Mucosa of stomach (tissue), 1 donor: ENCODE results near the gene ERC2.

ENCODE experiments used
- H3K27me3 ChIP-seq: one replicate; pipeline ENCODE4 v1.7.0; 2013; ENCODE audit warnings: mild to moderate bottlenecking, low read length; ENCODE audit not compliant: control insufficient read depth, insufficient read depth
- H3K36me3 ChIP-seq: one replicate; pipeline ENCODE4 v1.7.0; 2013; ENCODE audit warnings: low read length; ENCODE audit not compliant: control insufficient read depth, insufficient read depth
- H3K4me1 ChIP-seq: one replicate; pipeline ENCODE4 v1.7.0; 2013; ENCODE audit warnings: mild to moderate bottlenecking, low read length; ENCODE audit not compliant: control insufficient read depth, insufficient read depth
- H3K4me3 ChIP-seq: one replicate; pipeline ENCODE4 v1.7.0; 2013; ENCODE audit warnings: low read length
- H3K9ac ChIP-seq: one replicate; pipeline ENCODE4 v1.7.0; 2013; ENCODE audit warnings: mild to moderate bottlenecking, low read length, moderate library complexity
- H3K9me3 ChIP-seq: one replicate; pipeline ENCODE4 v1.7.0; 2013; ENCODE audit warnings: mild to moderate bottlenecking, low read length, moderate library complexity; ENCODE audit not compliant: control insufficient read depth
- donor health status: Pancreatic carcinoma.

The ERC2 gene

DNA sequence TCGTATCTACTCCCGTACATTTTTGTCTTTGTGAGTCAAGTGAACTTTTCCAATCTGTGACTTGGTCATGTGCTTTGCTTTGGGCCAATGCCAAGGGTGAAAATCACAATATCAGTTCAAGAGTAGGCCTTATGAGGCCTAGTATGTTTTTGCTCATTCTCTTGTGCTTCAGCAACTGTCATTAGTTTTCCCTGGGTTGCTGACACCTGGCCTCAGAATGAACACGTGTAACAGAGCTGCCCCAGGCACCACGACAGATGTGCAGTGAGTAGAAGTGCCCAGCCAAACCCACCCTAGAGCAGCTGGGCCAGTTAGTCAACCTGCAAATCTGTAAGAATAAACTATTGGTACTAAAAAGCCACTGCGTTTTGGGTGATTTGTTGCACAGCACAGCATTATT, 520.9 kb downstream of the ERC2 start:
- Histone ChIP-seq H3K27me3 (no peaks in the 10 kb centered on the region), H3K36me3 (no peaks in the 10 kb centered on the region), H3K4me3 (no peak overlapping the region), H3K4me1 (no peaks in the 10 kb centered on the region), H3K9ac (no peak overlapping the region), H3K9me3 (no peaks in the 10 kb centered on the region)

DNA sequence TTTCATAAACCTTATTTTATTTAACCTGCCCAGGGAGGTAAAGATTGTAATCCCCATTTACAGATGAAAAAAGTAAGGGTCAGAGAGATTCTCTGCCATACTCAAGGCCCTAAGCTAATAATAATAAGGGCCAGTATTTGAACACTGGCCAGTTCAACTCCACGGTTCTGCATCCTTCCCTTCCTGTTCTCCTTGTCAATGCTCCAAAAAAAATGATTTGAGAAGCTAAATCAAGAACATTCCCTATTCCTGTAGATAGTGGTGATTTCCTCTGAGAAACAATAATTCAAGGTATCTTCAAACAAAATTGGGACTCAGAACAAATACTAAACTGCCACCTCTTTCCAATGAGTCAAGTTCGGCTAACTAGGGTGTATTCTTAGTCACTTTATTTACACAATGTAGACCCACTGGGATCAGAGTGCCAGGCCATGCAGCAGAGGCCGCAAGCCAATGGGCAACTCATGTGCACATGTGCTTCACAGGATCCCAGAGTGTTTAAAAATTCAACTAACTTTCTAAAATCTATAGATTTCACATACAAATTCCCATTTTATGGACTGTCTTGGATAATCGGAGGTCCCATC, 521.6 kb downstream of the ERC2 start:
- no peaks in the 10 kb centered on the region for H3K9me3 ChIP-seq
- H3K4me3 ChIP-seq: no peak overlapping the region
- no peaks in the 10 kb centered on the region for H3K36me3 ChIP-seq
- no peak overlapping the region for H3K9ac ChIP-seq
- no peaks in the 10 kb centered on the region for H3K4me1 ChIP-seq
- no peaks in the 10 kb centered on the region for H3K27me3 ChIP-seq

DNA sequence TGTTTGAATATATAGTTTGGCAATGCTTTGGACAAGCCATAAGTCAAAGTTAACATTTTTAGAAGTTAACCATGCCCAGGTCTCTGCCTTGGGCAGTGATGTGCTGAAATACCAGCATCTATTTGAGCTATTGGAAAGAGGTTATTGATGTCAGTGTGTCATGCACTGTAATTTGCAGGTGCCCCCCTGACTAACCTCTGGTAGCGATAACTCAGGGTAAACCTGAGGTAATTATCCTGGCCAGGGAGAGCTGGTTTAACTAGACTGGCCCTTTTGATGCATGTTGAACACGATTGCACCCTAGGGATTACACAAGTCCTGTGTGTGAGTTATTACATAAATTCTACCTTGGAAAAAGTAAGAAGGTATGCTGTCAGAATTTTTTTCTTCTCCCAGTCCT, 525.4 kb downstream of the ERC2 start:
- no peaks in the 10 kb centered on the region for H3K36me3 ChIP-seq
- no peak overlapping the region for H3K4me3 ChIP-seq
- no peak overlapping the region for H3K9ac ChIP-seq
- no peaks in the 10 kb centered on the region for H3K9me3 ChIP-seq
- no peaks in the 10 kb centered on the region for H3K27me3 ChIP-seq
- no peaks in the 10 kb centered on the region for H3K4me1 ChIP-seq

DNA sequence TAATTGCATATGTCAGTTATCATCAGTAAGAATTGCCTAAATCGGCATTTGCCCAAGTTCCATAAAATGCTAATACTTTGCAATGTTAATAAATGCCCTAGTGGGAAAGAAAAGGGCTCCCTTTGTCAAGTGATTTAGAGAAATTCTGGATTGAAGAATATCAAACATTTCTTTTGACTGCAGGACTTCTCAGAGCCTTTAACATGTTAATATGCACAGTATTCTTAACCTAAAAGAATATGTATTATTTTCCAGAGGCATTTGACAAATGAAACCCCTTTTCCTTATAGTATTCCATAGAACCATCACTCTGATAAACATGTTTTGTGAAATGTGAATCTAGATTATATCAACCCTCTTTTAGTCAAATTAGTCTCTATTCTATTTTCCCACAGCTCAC, 529.0 kb downstream of the ERC2 start:
- H3K36me3 ChIP-seq: no peaks in the 10 kb centered on the region
- H3K27me3 ChIP-seq: no peaks in the 10 kb centered on the region
- no peak overlapping the region for H3K9ac ChIP-seq
- no peak overlapping the region for H3K4me3 ChIP-seq
- peaks cover 6% of the 10 kb centered on the region for H3K4me1 ChIP-seq
- no peaks in the 10 kb centered on the region for H3K9me3 ChIP-seq

DNA sequence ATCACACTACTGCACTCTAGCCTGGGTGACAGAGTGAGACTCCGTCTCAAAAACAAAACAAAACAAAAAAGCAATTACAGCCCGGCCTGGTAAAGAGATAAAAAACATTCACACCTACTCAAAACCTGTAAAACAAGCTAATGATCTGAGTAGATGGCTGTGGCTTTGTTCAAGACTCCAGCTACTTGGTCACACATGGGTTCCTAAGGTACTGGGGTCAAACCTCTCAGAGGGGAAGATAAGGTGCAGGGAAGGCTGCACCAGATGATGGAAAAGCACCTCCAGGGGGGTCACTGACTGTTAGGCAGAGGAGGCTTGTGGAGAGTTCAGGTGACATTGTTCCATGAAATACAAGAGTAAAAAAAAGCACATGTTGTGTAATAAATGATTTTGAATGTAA, 531.0 kb downstream of the ERC2 start:
- no peak overlapping the region for H3K4me3 ChIP-seq
- H3K9ac ChIP-seq: no peak overlapping the region
- peaks cover 6% of the 10 kb centered on the region for H3K4me1 ChIP-seq
- H3K36me3 ChIP-seq: no peaks in the 10 kb centered on the region
- H3K9me3 ChIP-seq: no peaks in the 10 kb centered on the region
- H3K27me3 ChIP-seq: no peaks in the 10 kb centered on the region

DNA sequence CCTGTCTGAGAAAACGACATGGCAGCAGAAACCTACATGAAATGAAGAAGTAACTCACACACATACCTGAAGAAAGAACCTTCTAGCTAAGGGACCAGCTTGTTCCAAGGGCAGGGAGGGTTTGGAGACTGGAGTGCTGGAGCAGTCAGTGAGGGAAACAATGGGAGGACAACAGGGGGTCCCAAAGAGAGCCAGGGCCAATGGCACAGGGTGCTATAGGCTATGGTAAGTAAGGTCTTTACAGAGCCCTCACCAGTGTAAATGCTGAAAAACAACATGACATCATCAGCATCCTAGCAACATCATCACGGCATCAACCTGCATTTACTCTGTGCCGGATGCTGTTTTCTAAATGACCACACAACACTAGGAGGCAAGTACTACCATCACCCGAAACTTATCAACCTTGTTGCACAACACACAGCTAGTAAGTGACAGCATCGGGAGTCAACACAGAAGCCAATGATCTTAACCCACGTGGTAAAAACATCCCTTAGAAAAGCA, 531.7 kb downstream of the ERC2 start:
- H3K27me3 ChIP-seq: no peaks in the 10 kb centered on the region
- no peak overlapping the region for H3K9ac ChIP-seq
- no peaks in the 10 kb centered on the region for H3K36me3 ChIP-seq
- peaks cover 6% of the 10 kb centered on the region for H3K4me1 ChIP-seq
- H3K4me3 ChIP-seq: no peak overlapping the region
- H3K9me3 ChIP-seq: no peaks in the 10 kb centered on the region

DNA sequence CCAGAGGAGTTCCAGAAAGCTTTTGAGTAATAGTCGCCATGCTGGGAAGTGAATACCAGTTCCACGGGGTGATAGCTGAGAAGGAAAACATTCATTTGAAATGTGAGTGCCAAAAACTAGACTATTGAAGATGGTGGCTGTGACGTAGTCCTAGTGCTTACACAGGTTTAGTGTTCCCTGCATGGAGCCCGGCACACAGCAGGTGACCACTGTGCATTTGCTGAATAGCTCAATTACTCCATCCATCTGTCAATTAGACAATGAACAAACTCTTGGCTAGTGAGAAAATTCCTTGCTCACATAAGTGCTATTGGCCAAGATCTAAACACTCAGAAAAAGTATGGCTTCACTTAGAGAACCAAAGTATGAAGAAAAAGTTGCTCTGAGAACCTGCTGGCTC, 533.0 kb downstream of the ERC2 start:
- Histone ChIP-seq H3K4me3 (no peak overlapping the region), H3K36me3 (no peaks in the 10 kb centered on the region), H3K9ac (no peak overlapping the region), H3K9me3 (no peaks in the 10 kb centered on the region), H3K4me1 (peaks cover 6% of the 10 kb centered on the region), H3K27me3 (no peaks in the 10 kb centered on the region)

DNA sequence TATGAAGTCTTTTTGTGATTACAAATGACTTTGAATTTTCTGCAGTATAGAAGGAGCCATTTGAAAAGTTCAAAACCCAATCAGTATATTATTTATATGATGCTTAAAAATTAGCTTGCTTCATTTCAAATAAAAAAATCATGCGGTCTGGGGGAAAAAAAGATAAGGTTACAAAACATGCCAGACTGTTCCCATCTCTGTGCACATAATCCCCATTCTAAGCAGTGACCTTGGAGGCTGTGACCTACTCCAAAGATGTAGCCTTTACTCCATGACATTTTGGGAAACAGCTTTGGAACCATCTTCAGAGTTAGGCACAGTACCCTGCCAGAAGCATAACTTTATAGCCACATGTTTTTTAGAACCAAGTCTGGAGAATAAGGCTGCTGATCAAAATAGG, 533.5 kb downstream of the ERC2 start:
- Histone ChIP-seq H3K4me1 (peaks cover 6% of the 10 kb centered on the region), H3K9me3 (no peaks in the 10 kb centered on the region), H3K27me3 (no peaks in the 10 kb centered on the region), H3K9ac (no peak overlapping the region), H3K36me3 (no peaks in the 10 kb centered on the region), H3K4me3 (no peak overlapping the region)

DNA sequence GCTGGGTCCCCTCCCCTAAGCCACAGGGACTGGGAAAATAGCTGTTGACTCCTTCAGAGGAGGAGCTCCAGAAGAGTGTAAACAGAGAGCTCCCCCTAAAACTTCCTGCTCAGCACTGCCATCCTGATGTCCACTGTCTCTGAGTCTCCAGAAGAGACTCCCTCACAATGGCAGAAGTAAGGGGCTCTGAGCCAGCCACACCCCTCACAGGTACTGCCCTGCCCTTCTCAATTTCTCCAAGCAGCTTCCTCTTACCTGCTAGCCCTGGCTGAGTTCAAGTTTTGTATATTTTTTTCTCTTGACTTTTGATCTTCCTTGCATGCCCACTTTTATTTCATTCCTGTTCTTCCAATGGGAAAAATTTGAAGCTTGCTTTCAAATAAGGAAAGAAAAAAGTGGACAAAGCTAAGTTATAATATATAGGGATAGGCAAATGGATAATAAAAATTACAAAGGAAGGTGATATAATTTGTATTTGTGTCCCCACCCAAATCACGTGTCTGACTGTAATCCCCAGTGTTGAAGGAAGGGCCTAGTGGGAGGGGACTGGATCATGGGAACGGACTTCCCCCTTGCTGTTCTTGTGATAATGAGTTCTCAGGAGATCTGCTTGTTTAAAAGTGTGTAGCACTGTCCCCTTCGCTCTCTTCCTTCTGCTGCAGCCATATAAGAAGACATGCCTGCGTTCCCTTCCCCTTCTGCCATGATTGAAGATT, 539.0 kb downstream of the ERC2 start:
- Histone ChIP-seq H3K27me3 (no peaks in the 10 kb centered on the region), H3K9me3 (no peaks in the 10 kb centered on the region), H3K9ac (no peak overlapping the region), H3K4me3 (no peak overlapping the region), H3K36me3 (no peaks in the 10 kb centered on the region), H3K4me1 (no peaks in the 10 kb centered on the region)

DNA sequence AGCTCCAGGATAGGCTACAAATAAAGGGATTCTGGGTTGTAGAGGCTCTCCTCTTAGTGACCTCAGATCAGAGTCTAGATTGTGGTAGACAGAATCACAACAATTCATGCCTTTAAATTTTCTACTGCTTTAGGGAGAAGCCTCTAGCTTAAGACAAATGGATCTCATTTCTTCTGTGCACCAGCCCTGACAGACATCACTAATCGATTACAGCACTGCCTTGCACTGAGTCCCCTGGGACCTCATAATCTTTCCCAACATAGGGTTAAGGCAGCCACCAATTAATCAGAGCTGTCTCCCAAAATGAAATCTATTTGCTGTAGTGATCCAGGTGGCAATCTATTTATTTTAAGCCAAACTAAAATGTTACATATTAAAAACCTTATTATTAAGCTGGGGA, 544.6 kb downstream of the ERC2 start:
- Histone ChIP-seq H3K36me3 (no peaks in the 10 kb centered on the region), H3K4me1 (no peaks in the 10 kb centered on the region), H3K9ac (no peak overlapping the region), H3K27me3 (no peaks in the 10 kb centered on the region), H3K9me3 (no peaks in the 10 kb centered on the region), H3K4me3 (no peak overlapping the region)

DNA sequence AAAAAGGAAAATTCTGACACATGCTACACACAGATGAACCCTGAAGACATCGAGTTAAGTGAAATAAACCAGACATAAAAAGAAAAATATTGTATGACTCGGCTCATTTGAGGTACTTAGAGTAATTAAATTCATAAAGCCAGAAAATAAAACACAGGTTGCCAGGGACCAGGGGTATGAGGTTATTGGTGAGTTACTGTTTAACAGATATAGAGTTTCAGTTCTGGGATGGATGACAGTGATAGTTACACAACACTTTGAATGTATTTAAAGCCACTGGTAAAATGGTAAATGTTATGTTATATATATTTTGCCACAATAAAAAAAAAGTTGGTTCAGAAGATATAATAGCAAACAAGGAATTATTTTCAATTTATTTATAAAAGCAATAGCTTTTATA, 545.1 kb downstream of the ERC2 start:
- Histone ChIP-seq H3K9ac (no peak overlapping the region), H3K9me3 (no peaks in the 10 kb centered on the region), H3K4me1 (no peaks in the 10 kb centered on the region)

DNA sequence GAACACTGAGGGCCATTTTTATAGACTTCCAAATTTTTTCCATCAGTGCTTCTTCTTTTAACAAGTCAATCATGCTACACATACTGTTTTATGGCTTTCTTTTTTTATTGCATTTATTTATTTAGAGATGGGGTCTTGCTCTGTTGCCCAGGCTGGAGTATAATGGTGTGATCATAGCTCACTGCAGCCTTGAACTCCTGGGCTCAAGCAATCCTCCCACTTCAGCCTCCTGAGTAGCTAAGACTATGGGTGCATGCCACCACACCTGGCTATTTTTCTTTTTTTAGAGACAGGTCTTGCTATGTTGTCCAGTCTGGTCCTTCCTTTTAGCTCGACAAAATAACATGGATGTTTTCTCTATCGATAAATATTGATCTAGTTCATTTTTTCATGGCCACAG, 555.4 kb downstream of the ERC2 start:
- H3K36me3 ChIP-seq: no peaks in the 10 kb centered on the region
- H3K4me3 ChIP-seq: no peak overlapping the region
- H3K4me1 ChIP-seq: peaks cover 8% of the 10 kb centered on the region
- no peaks in the 10 kb centered on the region for H3K27me3 ChIP-seq
- no peaks in the 10 kb centered on the region for H3K9me3 ChIP-seq
- H3K9ac ChIP-seq: no peak overlapping the region

More for the DNA sequence above, 545.1 kb downstream of the ERC2 start:
- no peak overlapping the region for H3K4me3 ChIP-seq
- no peaks in the 10 kb centered on the region for H3K27me3 ChIP-seq
- no peaks in the 10 kb centered on the region for H3K36me3 ChIP-seq
